TTC549 (cell line): ENCODE results near the gene GIGYF1.
"Not testable (repeated sequence)": the region's sequence is repeated elsewhere in the genome, so short reads cannot be mapped to it uniquely, and the experiment has no call there.

Source experiments
- FAIRE-seq: peaks from 2 replicates; lab custom pipeline; 2012; peaks lifted over from hg19 to GRCh38; lab: Jason Lieb, UNC

GIGYF1 gene

DNA sequence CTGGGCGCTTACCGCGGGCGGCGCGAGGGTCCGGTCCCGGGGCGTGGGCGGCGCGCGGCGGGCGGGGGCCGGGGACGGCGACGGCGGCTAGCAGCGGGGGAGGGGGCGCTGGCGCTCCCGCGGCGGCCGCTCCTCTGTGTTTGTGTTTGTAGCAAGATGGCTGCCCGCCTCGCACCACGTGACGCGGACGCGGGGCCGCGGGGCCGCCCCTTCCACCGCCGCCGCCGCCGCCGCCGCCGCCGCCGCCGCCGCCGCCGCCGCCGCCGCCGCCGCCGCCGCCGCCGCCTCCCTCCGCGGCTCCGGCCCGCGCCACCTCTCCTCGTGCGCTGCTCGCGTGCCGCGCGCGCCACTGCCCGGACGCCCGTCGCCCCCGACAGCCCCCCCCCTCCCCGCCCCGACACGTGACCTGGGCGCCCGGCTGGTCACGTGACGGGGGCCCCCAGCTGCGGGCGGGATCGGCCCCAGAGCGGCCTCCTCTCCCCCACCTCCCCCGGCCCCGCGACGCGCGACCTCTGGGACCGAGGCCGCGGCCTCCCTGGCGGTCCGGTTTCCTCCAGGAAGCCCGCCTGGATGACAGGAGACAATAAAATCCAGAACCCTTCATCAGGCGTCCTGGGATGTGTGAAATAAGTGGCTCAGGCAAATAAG is at the start of gene GIGYF1:
Gene GIGYF1 (minus strand): TSS at position 153 of the 648 bp plus-strand sequence. CDS start 6,012 bp downstream, outside the sequence.
- no peak for FAIRE-seq

GRCh38 chr7:100739934-100740333 is 45.9 kb upstream of the GIGYF1 start:
- FAIRE-seq, result no peak

GRCh38 chr7:100736671-100737070 is 42.6 kb upstream of the GIGYF1 start:
- no peak for FAIRE-seq

DNA sequence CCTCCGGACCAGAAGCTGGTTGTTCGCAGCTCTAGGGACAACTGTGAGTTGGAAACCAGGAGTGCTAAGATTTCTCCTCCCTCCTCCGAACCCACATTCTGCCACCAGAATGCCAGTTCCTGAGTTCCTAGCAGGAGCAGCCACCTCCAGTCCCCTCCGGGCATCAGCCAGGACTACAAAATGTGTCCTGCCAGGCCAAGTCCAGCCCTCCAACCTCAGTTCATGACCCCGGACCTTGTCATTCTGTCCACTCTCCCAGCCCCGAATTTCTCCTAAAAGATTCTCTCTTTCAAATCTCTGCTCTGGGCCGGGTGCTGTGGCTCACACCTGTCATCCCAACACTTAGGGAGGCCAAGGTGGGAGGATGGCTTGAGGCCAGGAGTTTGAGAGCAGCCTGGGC is 41.7 kb upstream of the GIGYF1 start:
- FAIRE-seq, result no peak

- FAIRE-seq, result no peak
These were observed 38.0 kb upstream of the GIGYF1 start for GRCh38 chr7:100731937-100732636.

DNA sequence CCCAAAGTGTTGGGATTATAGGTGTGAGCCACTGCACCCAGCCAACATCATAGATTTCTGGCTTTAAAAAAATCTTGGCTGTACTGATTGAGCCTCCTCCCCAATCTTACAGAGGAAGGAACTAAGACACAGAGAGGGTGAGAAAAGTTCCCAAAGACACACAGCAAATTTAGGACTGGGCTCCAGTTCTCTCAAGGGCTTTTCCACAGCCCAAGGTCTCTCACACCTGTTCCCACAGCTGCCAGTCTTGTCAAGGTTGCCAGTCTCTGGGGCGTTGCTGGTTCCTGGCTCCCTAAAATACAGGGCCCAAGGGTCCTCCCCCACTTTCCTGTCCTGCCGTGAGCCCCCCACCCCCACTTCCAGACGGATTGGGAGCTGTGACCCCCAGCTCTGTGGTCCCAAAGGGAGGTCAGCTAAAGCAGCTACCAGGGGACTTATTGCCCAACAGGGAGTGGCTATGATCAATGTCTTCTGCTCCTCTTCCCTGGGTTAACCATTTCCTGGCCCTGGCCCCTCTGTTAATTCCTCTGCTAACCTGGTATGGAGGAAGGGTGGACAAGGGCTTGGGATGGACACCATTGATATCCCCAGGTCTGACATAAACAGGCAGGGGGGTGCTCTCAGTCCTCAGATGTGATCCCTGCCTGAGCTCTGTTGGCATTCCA is 36.2 kb upstream of the GIGYF1 start:
- no peak for FAIRE-seq

- FAIRE-seq, result no peak
These were observed 34.1 kb upstream of the GIGYF1 start for GRCh38 chr7:100728196-100728595.

DNA sequence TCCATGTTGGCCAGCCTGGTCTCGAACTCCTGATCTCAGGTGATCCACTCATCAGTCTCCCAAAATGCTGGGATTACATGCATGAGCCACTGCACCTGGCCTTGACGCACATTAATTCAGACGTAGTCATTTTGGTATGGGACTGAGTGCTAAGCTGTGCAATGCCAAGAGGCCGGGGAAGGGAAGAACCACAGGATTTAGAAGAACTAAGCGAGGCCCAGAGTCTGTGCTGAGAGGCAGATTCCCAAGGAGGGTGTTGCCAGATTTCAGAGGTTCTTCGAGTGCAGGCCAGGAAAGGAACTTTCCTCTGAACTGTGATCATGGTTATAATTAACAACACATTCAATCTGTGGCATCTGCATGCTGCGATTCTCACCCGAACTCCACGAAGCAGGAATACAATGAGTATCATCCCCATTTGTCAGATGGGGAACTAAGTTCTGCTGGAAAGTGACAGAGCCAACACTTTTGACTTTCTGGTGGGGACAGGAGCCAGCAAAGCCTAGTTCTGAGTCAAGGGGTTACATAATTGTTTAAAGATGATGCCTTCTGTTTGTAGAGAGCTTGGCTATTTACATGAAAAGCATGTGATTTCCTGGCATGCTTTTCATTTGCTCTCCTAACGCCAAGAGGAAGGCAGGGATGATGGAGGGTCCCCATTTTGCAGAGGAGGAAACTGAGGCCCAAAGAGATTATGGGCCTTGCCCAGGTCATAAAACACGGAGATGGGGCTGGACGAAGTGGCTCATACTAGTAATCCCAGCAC is 33.1 kb upstream of the GIGYF1 start:
- FAIRE-seq, result no peak

DNA sequence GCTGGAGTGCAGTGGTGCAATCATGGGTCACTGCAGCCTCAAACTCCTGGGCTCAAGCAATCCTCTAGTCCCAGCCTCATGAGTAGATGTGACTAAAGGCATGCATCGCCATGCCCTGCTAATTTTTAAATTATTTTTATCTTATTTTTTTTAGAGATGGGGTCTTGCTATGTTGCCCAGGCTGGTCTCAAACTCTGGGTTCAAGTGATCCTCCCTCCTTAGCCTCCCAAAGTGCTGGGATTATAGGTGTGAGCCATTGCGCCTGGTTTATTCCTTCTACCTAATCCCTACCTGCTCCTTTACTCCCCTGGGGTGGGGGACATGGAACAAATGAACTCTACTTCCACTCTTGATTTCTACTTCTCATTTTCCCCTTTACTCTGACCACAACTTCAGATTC is 30.3 kb upstream of the GIGYF1 start:
- FAIRE-seq, result not testable (repeated sequence)

DNA sequence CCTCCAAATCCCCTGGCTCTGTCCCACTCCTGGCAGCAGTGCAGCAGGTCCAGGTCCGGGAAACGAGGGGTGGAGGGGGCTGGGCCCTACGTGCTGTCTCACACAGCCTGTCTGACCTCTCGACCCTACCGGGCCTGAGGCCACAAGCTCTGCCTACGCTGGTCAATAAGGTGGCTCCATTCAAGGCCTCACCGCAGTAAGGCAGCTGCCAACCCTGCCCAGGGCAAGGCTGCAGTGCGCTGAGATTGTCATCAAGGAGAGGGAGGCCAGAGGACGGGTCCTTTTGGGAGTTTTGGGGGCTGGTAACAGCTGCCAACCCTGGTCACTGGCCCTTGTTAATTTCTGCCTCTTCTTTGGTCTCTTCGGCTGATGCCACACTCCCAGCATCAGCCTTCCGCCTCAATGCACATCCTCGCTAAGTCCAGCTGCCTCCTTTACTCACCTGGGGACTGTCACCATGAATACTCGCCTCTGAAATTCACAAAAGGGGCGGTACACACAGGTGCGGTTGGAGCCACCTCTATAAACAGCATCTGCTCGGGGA is 29.8 kb upstream of the GIGYF1 start:
- FAIRE-seq, result no peak

DNA sequence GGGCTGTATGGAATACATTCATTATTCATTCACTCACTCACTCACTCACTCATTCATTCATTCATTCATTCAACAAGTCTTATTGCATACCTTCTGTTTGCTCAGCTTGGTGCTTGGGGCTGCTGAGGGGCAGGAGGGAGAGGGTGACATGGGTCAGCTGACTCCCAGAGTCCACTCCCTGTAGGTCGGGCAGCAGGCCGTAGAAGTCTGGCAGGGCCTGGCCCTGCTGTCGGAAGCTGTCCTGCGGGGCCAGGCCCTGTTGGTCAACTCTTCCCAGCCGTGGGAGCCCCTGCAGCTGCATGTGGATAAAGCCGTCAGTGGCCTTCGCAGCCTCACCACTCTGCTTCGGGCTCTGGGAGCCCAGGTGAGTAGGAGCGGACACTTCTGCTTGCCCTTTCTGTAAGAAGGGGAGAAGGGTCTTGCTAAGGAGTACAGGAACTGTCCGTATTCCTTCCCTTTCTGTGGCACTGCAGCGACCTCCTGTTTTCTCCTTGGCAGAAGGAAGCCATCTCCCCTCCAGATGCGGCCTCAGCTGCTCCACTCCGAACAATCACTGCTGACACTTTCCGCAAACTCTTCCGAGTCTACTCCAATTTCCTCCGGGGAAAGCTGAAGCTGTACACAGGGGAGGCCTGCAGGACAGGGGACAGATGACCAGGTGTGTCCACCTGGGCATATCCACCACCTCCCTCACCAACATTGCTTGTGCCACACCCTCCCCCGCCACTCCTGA is 28.6 kb upstream of the GIGYF1 start:
- FAIRE-seq, result no peak

- no peak for FAIRE-seq
These were observed 27.4 kb upstream of the GIGYF1 start for GRCh38 chr7:100721505-100721812.

DNA sequence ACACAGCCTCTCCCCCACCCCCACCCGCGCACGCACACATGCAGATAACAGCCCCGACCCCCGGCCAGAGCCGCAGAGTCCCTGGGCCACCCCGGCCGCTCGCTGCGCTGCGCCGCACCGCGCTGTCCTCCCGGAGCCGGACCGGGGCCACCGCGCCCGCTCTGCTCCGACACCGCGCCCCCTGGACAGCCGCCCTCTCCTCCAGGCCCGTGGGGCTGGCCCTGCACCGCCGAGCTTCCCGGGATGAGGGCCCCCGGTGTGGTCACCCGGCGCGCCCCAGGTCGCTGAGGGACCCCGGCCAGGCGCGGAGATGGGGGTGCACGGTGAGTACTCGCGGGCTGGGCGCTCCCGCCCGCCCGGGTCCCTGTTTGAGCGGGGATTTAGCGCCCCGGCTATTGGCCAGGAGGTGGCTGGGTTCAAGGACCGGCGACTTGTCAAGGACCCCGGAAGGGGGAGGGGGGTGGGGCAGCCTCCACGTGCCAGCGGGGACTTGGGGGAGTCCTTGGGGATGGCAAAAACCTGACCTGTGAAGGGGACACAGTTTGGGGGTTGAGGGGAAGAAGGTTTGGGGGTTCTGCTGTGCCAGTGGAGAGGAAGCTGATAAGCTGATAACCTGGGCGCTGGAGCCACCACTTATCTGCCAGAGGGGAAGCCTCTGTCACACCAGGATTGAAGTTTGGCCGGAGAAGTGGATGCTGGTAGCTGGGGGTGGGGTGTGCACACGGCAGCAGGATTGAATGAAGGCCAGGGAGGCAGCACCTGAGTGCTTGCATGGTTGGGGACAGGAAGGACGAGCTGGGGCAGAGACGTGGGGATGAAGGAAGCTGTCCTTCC is 26.8 kb upstream of the GIGYF1 start:
- no peak for FAIRE-seq

- FAIRE-seq, result no peak
These were observed 26.2 kb upstream of the GIGYF1 start, which contains the start of gene EPO for GRCh38 chr7:100720279-100720670. TSS of gene EPO (plus strand) at chr7:100720468. CDS start at chr7:100720981, 513 bp downstream.

GRCh38 chr7:100719523-100720278 is 25.7 kb upstream of the GIGYF1 start:
- no peak for FAIRE-seq

GRCh38 chr7:100717073-100717472 is 23.0 kb upstream of the GIGYF1 start:
- not testable (repeated sequence) for FAIRE-seq

DNA sequence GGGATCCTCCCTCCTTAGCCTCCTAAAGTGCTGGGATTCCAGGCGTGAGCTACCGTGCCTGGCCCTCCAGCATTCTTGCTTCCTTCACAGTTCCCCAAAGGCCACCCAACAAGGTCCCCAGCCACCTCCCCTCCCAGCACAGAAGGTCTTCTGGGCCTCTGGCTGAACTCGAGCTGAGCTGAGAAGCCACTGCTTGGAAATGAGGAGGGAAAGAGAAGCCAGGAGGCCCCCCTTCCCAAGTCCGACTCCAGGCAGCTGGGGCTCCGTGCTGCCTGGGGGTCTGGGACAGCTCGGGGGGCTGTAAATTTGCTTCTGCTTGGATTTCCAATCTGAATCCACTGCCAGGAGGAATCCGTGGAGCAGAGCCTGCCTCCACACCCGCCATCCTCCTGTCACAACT is 20.7 kb upstream of the GIGYF1 start:
- FAIRE-seq, result no peak

DNA sequence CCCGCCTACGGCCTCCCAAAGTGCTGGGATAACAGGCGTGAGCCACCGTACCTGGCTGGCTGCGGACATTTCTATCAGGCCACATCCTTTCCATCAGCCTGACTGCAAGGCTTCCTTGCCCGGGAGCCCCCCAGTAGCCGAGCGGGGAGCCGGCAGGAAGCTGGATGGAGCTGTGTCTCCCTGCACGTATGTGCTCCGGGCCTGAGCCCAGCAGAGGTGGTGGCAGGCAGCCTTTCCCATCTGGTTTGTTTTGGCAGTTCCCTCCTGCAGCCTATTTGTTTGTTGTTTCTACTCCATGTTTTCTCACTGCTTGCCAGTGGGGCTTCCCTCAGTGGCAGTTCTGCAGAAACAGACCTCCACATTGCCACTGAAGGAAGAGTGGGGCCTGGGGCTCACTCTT is 17.3 kb upstream of the GIGYF1 start:
- FAIRE-seq, result no peak

GRCh38 chr7:100710452-100710851 is 16.4 kb upstream of the GIGYF1 start:
- FAIRE-seq, result no peak

- no peak for FAIRE-seq
These were observed 14.3 kb upstream of the GIGYF1 start for GRCh38 chr7:100708395-100708794.
